ENCODE results near the gene TMEM129. TPM values are rescaled to one million over a fixed set of nuclear protein-coding genes. Genes with fewer than 3 reads are reported as not detected.

The TMEM129 gene
- total and polyA plus RNA-seq, 2 experiments from 2014 or later: 16.4 to 64.4 TPM

DNA sequence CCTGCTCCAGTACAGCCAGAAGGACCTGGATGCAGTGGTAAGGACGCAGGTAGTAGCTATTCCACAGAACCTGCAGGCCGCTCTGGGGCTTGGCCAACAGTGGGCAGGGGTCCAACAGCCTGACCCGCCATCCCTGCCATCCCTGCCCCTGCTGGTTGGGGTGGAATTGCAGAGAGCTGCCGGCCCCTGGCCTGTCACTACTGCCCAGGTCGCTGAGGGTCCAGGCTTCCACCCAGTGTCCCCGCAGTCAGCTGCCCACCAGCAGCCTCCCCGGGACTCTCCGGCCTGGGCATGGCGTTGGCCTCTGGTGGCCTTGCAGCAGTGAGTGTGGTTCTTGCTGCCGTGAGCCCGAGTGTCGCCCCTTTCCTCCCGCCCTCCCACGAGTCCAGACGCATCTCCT is 16.5 kb upstream of the TMEM129 start (continued):
- no peak for TF ChIP-seq EZH2 (IDR thresholded peaks at IDR 0.05; ENCODE audit: low read depth, unreplicated experiment)
- no peak for TF ChIP-seq EZH2phosphoT487 (IDR thresholded peaks at IDR 0.05; ENCODE audit: unreplicated experiment)
- no peak for TF ChIP-seq ZNF331 (CRISPR knock-in tag; IDR thresholded peaks at IDR 0.05; ENCODE audit: low read depth)
- TF ChIP-seq ZNF114 (CRISPR knock-in tag; IDR thresholded peaks at IDR 0.05): no peak

DNA sequence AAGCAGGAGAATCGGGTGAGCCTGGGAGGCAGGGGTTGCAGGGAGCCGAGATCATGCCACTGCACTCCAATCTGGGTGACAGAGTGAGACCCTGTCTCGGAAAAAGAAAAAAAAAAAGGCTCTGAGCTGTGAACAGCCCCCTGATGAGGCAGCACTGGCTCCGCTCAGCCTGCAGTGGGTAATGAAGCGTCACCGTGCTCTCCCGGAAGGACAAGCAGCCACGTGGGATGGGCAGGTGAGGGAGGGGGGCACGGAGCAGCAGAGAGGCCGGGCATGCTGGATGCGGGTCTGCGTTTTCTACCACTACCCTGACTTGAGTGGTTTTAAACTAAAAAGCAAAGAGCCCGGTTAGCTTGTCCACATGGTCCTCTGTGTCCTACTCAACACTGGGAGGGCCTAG is 15.7 kb upstream of the TMEM129 start:
- H2AFZ ChIP-seq: no peak overlapping the region
- Mint-ChIP-seq H3K27ac (no peak overlapping the region), H3K4me3 (no peak overlapping the region), H3K4me1 (no peaks in the 10 kb centered on the region), H3K9me3 (peaks cover 31% of the 10 kb centered on the region), H3K36me3 (ENCODE audit: low read depth) (peaks cover 97% of the 10 kb centered on the region), H3K27me3 (ENCODE audit: insufficient read depth, low read depth, poor library complexity) (peaks cover 29% of the 10 kb centered on the region)
- no peak overlapping the region for H3K27ac ChIP-seq (ENCODE audit: low read depth)
- H4K20me1 ChIP-seq (replicated peaks; ENCODE audit: insufficient read depth): peaks cover 4% of the 10 kb centered on the region; the same call in 1 of the 2 replicates
- peaks cover 71% of the 10 kb centered on the region for H3K36me3 ChIP-seq (ENCODE audit: insufficient read depth)
- ATAC-seq (no peak), DNase-seq (ENCODE audit: low spot score) (no peak)
- H3K27me3 ChIP-seq (ENCODE audit: insufficient read depth): no peaks in the 10 kb centered on the region
- 0 out of 2 replicates have a peak, but pooled peaks cover 5% of the 10 kb centered on the region for H3F3A ChIP-seq (replicated peaks; ENCODE audit: low read depth)
- H3K4me1 ChIP-seq (ENCODE audit: insufficient read depth): no peaks in the 10 kb centered on the region
- no peak overlapping the region for H3K4me2 ChIP-seq
- peaks cover 20% of the 10 kb centered on the region; the same call in 1 of the 2 replicates for H3K79me2 ChIP-seq (replicated peaks; ENCODE audit: insufficient read depth)
- H3K9me2 ChIP-seq (ENCODE audit: insufficient read depth): no peaks in the 10 kb centered on the region
- no peak overlapping the region for H3K4me3 ChIP-seq
- TF ChIP-seq EZH2phosphoT487 (IDR thresholded peaks at IDR 0.05; ENCODE audit: unreplicated experiment): no peak
- TF ChIP-seq EZH2 (IDR thresholded peaks at IDR 0.05; ENCODE audit: low read depth, unreplicated experiment): no peak
- TF ChIP-seq ZNF331 (CRISPR knock-in tag; IDR thresholded peaks at IDR 0.05; ENCODE audit: low read depth): no peak
- no peak for TF ChIP-seq REST (IDR thresholded peaks at IDR 0.05; ENCODE audit: unreplicated experiment)
- TF ChIP-seq STAT1 (IDR thresholded peaks at IDR 0.05; ENCODE audit: unreplicated experiment): no peak
- TF ChIP-seq, protein P1, sequence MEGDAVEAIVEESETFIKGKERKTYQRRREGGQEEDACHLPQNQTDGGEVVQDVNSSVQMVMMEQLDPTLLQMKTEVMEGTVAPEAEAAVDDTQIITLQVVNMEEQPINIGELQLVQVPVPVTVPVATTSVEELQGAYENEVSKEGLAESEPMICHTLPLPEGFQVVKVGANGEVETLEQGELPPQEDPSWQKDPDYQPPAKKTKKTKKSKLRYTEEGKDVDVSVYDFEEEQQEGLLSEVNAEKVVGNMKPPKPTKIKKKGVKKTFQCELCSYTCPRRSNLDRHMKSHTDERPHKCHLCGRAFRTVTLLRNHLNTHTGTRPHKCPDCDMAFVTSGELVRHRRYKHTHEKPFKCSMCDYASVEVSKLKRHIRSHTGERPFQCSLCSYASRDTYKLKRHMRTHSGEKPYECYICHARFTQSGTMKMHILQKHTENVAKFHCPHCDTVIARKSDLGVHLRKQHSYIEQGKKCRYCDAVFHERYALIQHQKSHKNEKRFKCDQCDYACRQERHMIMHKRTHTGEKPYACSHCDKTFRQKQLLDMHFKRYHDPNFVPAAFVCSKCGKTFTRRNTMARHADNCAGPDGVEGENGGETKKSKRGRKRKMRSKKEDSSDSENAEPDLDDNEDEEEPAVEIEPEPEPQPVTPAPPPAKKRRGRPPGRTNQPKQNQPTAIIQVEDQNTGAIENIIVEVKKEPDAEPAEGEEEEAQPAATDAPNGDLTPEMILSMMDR (conservative IDR thresholded peaks at IDR 0.05; ENCODE audit: low read depth in 2 of 2): no peak
- no peak for TF ChIP-seq ZNF114 (CRISPR knock-in tag; IDR thresholded peaks at IDR 0.05)
- no peak for TF ChIP-seq NANOG (IDR thresholded peaks at IDR 0.05; ENCODE audit: borderline replicate concordance)
- TF ChIP-seq POLR2AphosphoS5 (IDR thresholded peaks at IDR 0.05; ENCODE audit: low read depth): no peak
- no peak for TF ChIP-seq ZNF462 (CRISPR knock-in tag; IDR thresholded peaks at IDR 0.05)
- TF ChIP-seq CREB1 (CRISPR knock-in tag; IDR thresholded peaks at IDR 0.05; ENCODE audit: low read depth): no peak

Measured in GM23338 (cell line).